H1 (cell line): ENCODE data around the gene SDC4. TPM values are rescaled to one million over a fixed set of nuclear protein-coding genes. Genes with fewer than 3 reads are reported as not detected.

Experiments used
- CTCF ChIA-PET: fragments of 300-600 bp; sonication (Branson Sonifier 250); formaldehyde crosslinking; loops from one replicate; lab custom pipeline; 2021; ENCODE audit not compliant: partially characterized antibody; lab: Charles Lee
- POLR2A ChIA-PET: fragments of 300-600 bp; sonication (Branson Sonifier 250); formaldehyde crosslinking; loops from one replicate; lab custom pipeline; 2021; ENCODE audit warnings: inconsistent platforms; ENCODE audit not compliant: partially characterized antibody; lab: Charles Lee
- DNase-seq, 2 experiments: peaks; one replicate each; pipeline versions ENCODE4 v3.0.0 to v3.0.0-alpha.2; 2010 to 2022; ENCODE audit warnings: low spot score in 2 of 2, low read depth in 1 of 2, mixed read lengths in 1 of 2
- FAIRE-seq: peaks from 2 replicates; lab custom pipeline; 2011; peaks lifted over from hg19 to GRCh38; lab: Jason Lieb, UNC
- H2AFZ ChIP-seq: 2 replicates; pipeline ENCODE4 v1.8.1; 2012; ENCODE audit warnings: low read length, inconsistent platforms
- H2AK5ac ChIP-seq: 2 replicates; pipeline ENCODE4 v1.6.1; 2013; ENCODE audit warnings: low read depth, low read length
- H2BK120ac ChIP-seq: replicated peaks from 2 replicates; pipeline ENCODE3; 2013; ENCODE audit warnings: low read depth, low read length, inconsistent platforms
- H2BK12ac ChIP-seq: 2 replicates; pipeline ENCODE4 v1.6.1; 2013; ENCODE audit warnings: low read depth, low read length
- H2BK15ac ChIP-seq: 2 replicates; pipeline ENCODE4 v1.6.1; 2013; ENCODE audit warnings: low read length
- H2BK20ac ChIP-seq: 2 replicates; pipeline ENCODE4 v1.6.1; 2013; ENCODE audit warnings: low read length
- H2BK5ac ChIP-seq: 2 replicates; pipeline ENCODE4 v1.6.1; 2013; ENCODE audit warnings: low read depth, low read length
- H3K14ac ChIP-seq: 2 replicates; pipeline ENCODE4 v1.6.1; 2013; ENCODE audit warnings: inconsistent platforms; ENCODE audit not compliant: insufficient read length
- H3K18ac ChIP-seq: 2 replicates; pipeline ENCODE4 v1.6.1; 2013; ENCODE audit warnings: low read length; ENCODE audit errors: extremely low read depth
- H3K23ac ChIP-seq: 2 replicates; pipeline ENCODE4 v1.6.1; 2013; ENCODE audit warnings: inconsistent platforms; ENCODE audit not compliant: insufficient read length
- H3K23me2 ChIP-seq: 2 replicates; pipeline ENCODE4 v1.6.1; 2013; ENCODE audit warnings: low read depth, low read length
- H3K27ac ChIP-seq: 2 replicates; pipeline ENCODE4 v1.6.1; 2011; ENCODE audit warnings: low read depth, low read length, inconsistent platforms
- H3K27me3 ChIP-seq, 4 experiments: replicated peaks in 1 of 4; 1 replicate in 1 of 4; 2 replicates in 3 of 4; pipeline versions ENCODE4 v1.6.1 to v1.8.1; 2011 to 2013; ENCODE audit warnings: low read length in 3 of 4, mild to moderate bottlenecking in 3 of 4, inconsistent platforms in 2 of 4, mixed read lengths in 2 of 4, moderate library complexity in 1 of 4; ENCODE audit not compliant: control insufficient read depth in 3 of 4, insufficient read depth in 3 of 4; ENCODE audit errors: extremely low read depth in 1 of 4
- H3K36me3 ChIP-seq, 4 experiments: 2 replicates each; pipeline versions ENCODE4 v1.6.1 to v1.8.1; 2011 to 2013; ENCODE audit warnings: mild to moderate bottlenecking in 4 of 4, low read length in 3 of 4, moderate library complexity in 2 of 4, control low read depth in 1 of 4, inconsistent platforms in 1 of 4; ENCODE audit not compliant: insufficient read depth in 4 of 4, control insufficient read depth in 2 of 4
- H3K4ac ChIP-seq: replicated peaks from 2 replicates; pipeline ENCODE3; 2013; ENCODE audit warnings: low read length, low read depth, mixed read lengths, inconsistent platforms; ENCODE audit not compliant: insufficient read length
- H3K4me1 ChIP-seq, 4 experiments: replicated peaks in 1 of 4; 1 replicate in 1 of 4; 2 replicates in 3 of 4; pipeline versions ENCODE4 v1.6.1 to v1.8.1; 2011 to 2013; ENCODE audit warnings: low read length in 3 of 4, inconsistent platforms in 2 of 4, mixed read lengths in 1 of 4; ENCODE audit not compliant: insufficient read depth in 4 of 4, control insufficient read depth in 3 of 4
- H3K4me2 ChIP-seq, 2 experiments: 2 replicates each; pipeline versions ENCODE4 v1.6.1 to v1.8.1; 2011 to 2013; ENCODE audit warnings: low read depth in 2 of 2, low read length in 2 of 2, control low read depth in 1 of 2, inconsistent platforms in 1 of 2, mild to moderate bottlenecking in 1 of 2; ENCODE audit not compliant: insufficient read depth in 1 of 2
- H3K4me3 ChIP-seq, 4 experiments: fragments of 200-600, 300-600 bp in 1 of 4; sonication (generic), shearing (Covaris generic), sonication (Bioruptor Twin) in 1 of 4; 2 replicates each; pipeline versions ENCODE4 v1.5.1 to v1.8.1; 2011 to 2016; ENCODE audit warnings: low read length in 4 of 4, low read depth in 3 of 4, control low read depth in 2 of 4, inconsistent platforms in 2 of 4, mild to moderate bottlenecking in 2 of 4, mixed read lengths in 1 of 4, moderate library complexity in 1 of 4; ENCODE audit not compliant: insufficient read depth in 2 of 4; ENCODE audit errors: extremely low read depth in 1 of 4
- H3K56ac ChIP-seq: replicated peaks from 2 replicates; pipeline ENCODE3; 2013; ENCODE audit warnings: low read depth, mild to moderate bottlenecking, mixed read lengths, low read length, inconsistent platforms; ENCODE audit not compliant: insufficient read length
- H3K79me1 ChIP-seq: 2 replicates; pipeline ENCODE4 v1.6.1; 2013; ENCODE audit warnings: low read depth, low read length, control low read depth
- H3K79me2 ChIP-seq, 2 experiments: 2 replicates each; pipeline versions ENCODE4 v1.6.1 to v1.8.1; 2012 to 2013; ENCODE audit warnings: low read length in 2 of 2, mild to moderate bottlenecking in 2 of 2, inconsistent platforms in 1 of 2; ENCODE audit not compliant: insufficient read depth in 2 of 2, control insufficient read depth in 1 of 2
- H3K9ac ChIP-seq, 4 experiments: replicated peaks in 1 of 4; 1 replicate in 1 of 4; 2 replicates in 3 of 4; pipeline versions ENCODE4 v1.6.1 to v1.8.1; 2011 to 2013; ENCODE audit warnings: low read depth in 3 of 4, low read length in 3 of 4, control low read depth in 2 of 4, mild to moderate bottlenecking in 2 of 4, moderate library complexity in 2 of 4, inconsistent platforms in 1 of 4; ENCODE audit errors: extremely low read depth in 1 of 4
- H3K9me3 ChIP-seq, 2 experiments: 2 replicates each; pipeline versions ENCODE4 v1.6.1 to v1.8.1; 2012 to 2013; ENCODE audit warnings: mild to moderate bottlenecking in 2 of 2, moderate library complexity in 2 of 2, control low read depth in 1 of 2, inconsistent platforms in 1 of 2, low read depth in 1 of 2, low read length in 1 of 2, mixed read lengths in 1 of 2; ENCODE audit not compliant: insufficient read depth in 2 of 2
- H4K20me1 ChIP-seq, 2 experiments: replicated peaks in 1 of 2; 2 replicates each; pipeline versions ENCODE3 to v1.8.1; 2011 to 2013; ENCODE audit warnings: inconsistent platforms in 2 of 2, low read length in 2 of 2, mild to moderate bottlenecking in 1 of 2; ENCODE audit not compliant: insufficient read depth in 2 of 2, control insufficient read depth in 1 of 2
- H4K5ac ChIP-seq: 2 replicates; pipeline ENCODE4 v1.6.1; 2013; ENCODE audit warnings: low read length, low read depth, mixed read lengths, inconsistent platforms; ENCODE audit not compliant: insufficient read length
- H4K8ac ChIP-seq: 2 replicates; pipeline ENCODE4 v1.8.0; 2013; ENCODE audit warnings: mild to moderate bottlenecking, moderate library complexity, low read length, inconsistent platforms; ENCODE audit not compliant: insufficient read depth; ENCODE audit errors: extremely low read depth
- H4K91ac ChIP-seq: replicated peaks from 2 replicates; pipeline ENCODE3; 2013; ENCODE audit warnings: low read length, mixed read lengths, inconsistent platforms; ENCODE audit not compliant: insufficient read length
- CEBPB ChIP-seq: IDR thresholded peaks from 2 replicates; pipeline ENCODE4 v1.6.1; 2012; ENCODE audit warnings: low read depth, low read length
- CHD1 ChIP-seq: IDR thresholded peaks from 2 replicates; pipeline ENCODE4 v1.6.1; 2012; ENCODE audit warnings: low read depth, low read length, improper control_type of control experiment
- SIN3A ChIP-seq, 2 experiments: IDR thresholded peaks in 1 of 2; conservative IDR thresholded peaks in 1 of 2; 2 replicates each; pipeline ENCODE4 v1.6.1; 2011 to 2012; ENCODE audit warnings: low read length in 2 of 2, improper control_type of control experiment in 1 of 2, low read depth in 1 of 2, mild to moderate bottlenecking in 1 of 2
- YY1 ChIP-seq: IDR thresholded peaks from 2 replicates; pipeline ENCODE4 v1.6.1; 2011; ENCODE audit warnings: low read depth, mild to moderate bottlenecking, low read length
- WGBS, 2 experiments: shearing (Covaris generic) in 1 of 2; methylation state at CpG; one replicate each; pipeline versions ENCODE4 v1.1.6 to v1.1.7; 2013 to 2015; ENCODE audit warnings: low lambda C conversion rate in 2 of 2, mixed read lengths in 2 of 2, inconsistent platforms in 1 of 2, low coverage in 1 of 2, missing lambda C conversion rate in 1 of 2; ENCODE audit not compliant: insufficient replicate concordance in 2 of 2, insufficient coverage in 1 of 2, insufficient read length in 1 of 2; ENCODE audit errors: extremely low coverage in 1 of 2, missing lambda C conversion rate in 1 of 2; 5-methylcytosine and 5-hydroxymethylcytosine counted together
- polyA plus RNA-seq, 7 experiments: library from polyadenylated mRNA; depleted of rRNA in 3 of 7; stranded (reverse) in 5 of 7; unstranded in 2 of 7; fragments of >200 nt in 5 of 7; fragments of 200-250 nt in 2 of 7; gene quantifications; 1 replicate in 5 of 7; 2 replicates in 1 of 7; 4 replicates in 1 of 7; pipeline versions ENCODE4 v1.2.1 to v1.2.3, GENCODE V29; 2011 to 2013; ENCODE audit warnings: missing spikeins in 2 of 7, mixed read lengths in 2 of 7
- total RNA-seq: library from RNA; stranded (reverse); fragmentation: NEBNext Ultra II Directional; extraction: Animal tissue kit (Norgen Biotek cat#: 25700); gene quantifications from 2 replicates; pipeline ENCODE4 v1.2.1, GENCODE V29; 2021

The SDC4 gene
- total and polyA plus RNA-seq, 2 of the 8 experiments (the other 6 are each of a cell fraction or from before 2014, with no cell fraction given), result 34.6 to 60.2 TPM

GRCh38 chr20:45325371-45325770 lies 22.9 kb downstream of the SDC4 start:
- Histone ChIP-seq H3K4me2 (no peak overlapping the region), H3K56ac (no peak overlapping the region), H2AFZ (no peak overlapping the region), H3K23me2 (no peaks in the 10 kb centered on the region), H3K23ac (no peak overlapping the region), H3K4me3 (no peak overlapping the region), H3K14ac (no peak overlapping the region), H3K18ac (no peak overlapping the region), H2AK5ac (no peak overlapping the region), H3K79me1 (no peaks in the 10 kb centered on the region), H2BK12ac (no peak overlapping the region), H4K91ac (no peak overlapping the region), H4K20me1 (peaks cover 1 to 4% of the 10 kb centered on the region in 2 experiments), H3K79me2 (no peaks in the 10 kb centered on the region), H3K36me3 (peaks cover 7 to 36% (median 28%) of the 10 kb centered on the region in 4 experiments), H3K4me1 (no peaks in the 10 kb centered on the region; a peak in 1 of 7 replicates), H2BK20ac (no peak overlapping the region), H3K27me3 (no peaks in the 10 kb centered on the region), H3K27ac (no peak overlapping the region), H4K5ac (no peak overlapping the region), H3K4ac (no peak overlapping the region), H4K8ac (no peak overlapping the region), H2BK5ac (no peak overlapping the region), H2BK120ac (no peak overlapping the region), H2BK15ac (no peak overlapping the region), H3K9ac (no peak overlapping the region), H3K9me3 (no peaks in the 10 kb centered on the region)
- CTCF ChIA-PET, result interaction anchor here (0.5 to 13.3 kb wide), 5 partner anchors 10 to 402 kb away, joined by 3 to 156 read pairs (median 9); partner anchors contain the start of gene TP53TG5
- DNase-seq (no peak), FAIRE-seq (no peak)
- TF ChIP-seq CHD1 (no peak), CEBPB (no peak), SIN3A (conservative IDR thresholded peaks at IDR 0.05 in 1 of 2, IDR thresholded peaks at IDR 0.05 in 1 of 2; ENCODE audit: low read depth in 1 of 2, low read length in 2 of 2) (no peak), YY1 (no peak)
- POLR2A ChIA-PET, result interaction anchor here (0.8 to 2.9 kb wide), 3 partner anchors 10 to 22 kb away, joined by 4 to 11 read pairs (median 7); partner anchors contain the start of gene SDC4
- 86% methylated on average over 5 of the region's 6 CpGs; no CpG with 5 or more reads in 1 of the 2 experiments for WGBS, 2 experiments
